ENCODE data around the gene MT1B.

Gene MT1B

GRCh38 chr16:56609463-56609921 is 42.2 kb upstream of the MT1B start:
- H3K4me3 ChIP-seq (ENCODE audit: low read depth, low read length): peak overlapping the region; percentile 95
- TF ChIP-seq, protein P1, sequence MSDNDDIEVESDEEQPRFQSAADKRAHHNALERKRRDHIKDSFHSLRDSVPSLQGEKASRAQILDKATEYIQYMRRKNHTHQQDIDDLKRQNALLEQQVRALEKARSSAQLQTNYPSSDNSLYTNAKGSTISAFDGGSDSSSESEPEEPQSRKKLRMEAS (IDR thresholded peaks at IDR 0.05; ENCODE audit: low read depth, low read length): peak; percentile 51; the same call in 1 of the 2 replicates
- no peak for TF ChIP-seq MYC (IDR thresholded peaks at IDR 0.05; ENCODE audit: low read depth, low read length)
- DNase-seq (ENCODE audit: low read depth): peak; percentile 94

GRCh38 chr16:56610017-56610608 is 41.6 kb upstream of the MT1B start:
- DNase-seq (ENCODE audit: low read depth): peak; percentile 92
- H3K4me3 ChIP-seq (ENCODE audit: low read depth, low read length): peak overlapping the region; percentile 95
- TF ChIP-seq CTCF (IDR thresholded peaks at IDR 0.05; ENCODE audit: low read depth, low read length) (no peak), MYC (IDR thresholded peaks at IDR 0.05; ENCODE audit: low read depth, low read length) (0 out of 2 replicates have a peak, but pooled peaks have one; percentile 16), POLR2A (IDR thresholded peaks at IDR 0.05; ENCODE audit: extremely low read depth, insufficient read length) (peak; percentile 15)
- TF ChIP-seq, protein P1 (IDR thresholded peaks at IDR 0.05; ENCODE audit: low read depth, low read length): peak; percentile 80

DNA sequence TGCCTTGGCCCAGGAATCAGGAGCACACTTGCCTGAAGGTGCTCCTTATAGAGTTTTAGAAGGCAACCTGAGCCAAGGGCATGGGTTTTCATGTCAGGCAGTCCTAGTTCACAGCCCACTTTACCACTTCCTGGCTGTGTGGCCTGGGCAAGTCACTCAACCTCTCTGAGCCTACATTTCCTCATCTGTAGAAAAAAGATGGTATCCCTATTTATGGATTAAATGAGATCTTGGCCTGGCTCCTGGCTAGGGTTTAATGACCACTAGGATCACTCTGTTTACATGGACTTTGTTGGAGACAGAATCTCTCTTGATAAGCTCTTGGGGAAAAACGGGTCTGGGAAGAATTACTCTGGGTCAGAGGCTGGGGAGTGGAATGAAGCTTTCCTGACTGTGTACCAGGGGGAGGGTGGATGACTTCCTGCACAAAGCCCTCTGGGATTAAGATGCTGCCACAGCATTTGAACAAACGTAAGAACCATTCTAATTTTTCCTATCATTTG is 41.0 kb upstream of the MT1B start:
- TF ChIP-seq, protein P1 (IDR thresholded peaks at IDR 0.05; ENCODE audit: low read depth, low read length): no peak
- no peak for TF ChIP-seq POLR2A (IDR thresholded peaks at IDR 0.05; ENCODE audit: extremely low read depth, insufficient read length)
- no peak for TF ChIP-seq MYC (IDR thresholded peaks at IDR 0.05; ENCODE audit: low read depth, low read length)
- no peak for TF ChIP-seq CTCF (IDR thresholded peaks at IDR 0.05; ENCODE audit: low read depth, low read length)
- no peak overlapping the region for H3K4me3 ChIP-seq (ENCODE audit: low read depth, low read length)
- DNase-seq (ENCODE audit: low read depth): no peak

GRCh38 chr16:56611281-56611833 is 40.3 kb upstream of the MT1B start:
- DNase-seq (ENCODE audit: low read depth): no peak
- no peak overlapping the region for H3K4me3 ChIP-seq (ENCODE audit: low read depth, low read length)
- TF ChIP-seq MYC (IDR thresholded peaks at IDR 0.05; ENCODE audit: low read depth, low read length): no peak

GRCh38 chr16:56613706-56614105 is 38.0 kb upstream of the MT1B start:
- no peak overlapping the region for H3K4me3 ChIP-seq (ENCODE audit: low read depth, low read length)
- TF ChIP-seq POLR2A (IDR thresholded peaks at IDR 0.05; ENCODE audit: extremely low read depth, insufficient read length) (no peak), MYC (IDR thresholded peaks at IDR 0.05; ENCODE audit: low read depth, low read length) (no peak), CTCF (IDR thresholded peaks at IDR 0.05; ENCODE audit: low read depth, low read length) (no peak)
- TF ChIP-seq, protein P1 (IDR thresholded peaks at IDR 0.05; ENCODE audit: low read depth, low read length): no peak
- DNase-seq (ENCODE audit: low read depth): no peak

DNA sequence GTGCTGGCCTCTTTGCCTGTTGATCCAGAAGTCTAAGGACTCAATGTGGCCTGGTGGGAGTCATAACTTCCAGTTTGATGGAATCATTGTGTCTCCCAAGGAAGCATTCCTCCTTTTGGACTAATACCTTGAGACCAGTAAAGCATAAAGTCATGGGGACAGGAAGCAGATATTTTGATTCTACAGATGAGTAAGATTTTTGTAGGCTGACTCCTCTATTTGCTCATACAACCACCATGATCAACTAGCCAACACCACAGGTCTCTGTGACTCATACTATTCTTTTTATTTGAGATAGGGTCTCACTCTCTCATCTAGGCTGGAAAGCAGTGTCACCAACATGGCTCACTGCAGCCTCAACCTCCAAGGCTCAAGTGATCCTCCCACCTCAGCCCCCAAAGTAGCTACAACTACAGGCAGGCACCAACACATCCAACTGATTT is 37.1 kb upstream of the MT1B start:
- no peak for DNase-seq (ENCODE audit: low read depth)

More for the DNA sequence above, 37.1 kb upstream of the MT1B start:
- no peak overlapping the region for H3K4me3 ChIP-seq (ENCODE audit: low read depth, low read length)
- TF ChIP-seq POLR2A (IDR thresholded peaks at IDR 0.05; ENCODE audit: extremely low read depth, insufficient read length) (no peak), MYC (IDR thresholded peaks at IDR 0.05; ENCODE audit: low read depth, low read length) (no peak), CTCF (IDR thresholded peaks at IDR 0.05; ENCODE audit: low read depth, low read length) (no peak)
- TF ChIP-seq, protein P1 (IDR thresholded peaks at IDR 0.05; ENCODE audit: low read depth, low read length): no peak

Data from NB4 (cell line).